Measurements from ENCODE around the gene SARNP.
A peak's percentile ranks its signal among the peaks of the same experiment; 100 is the strongest.
"Not testable (repeated sequence)": the region's sequence is repeated elsewhere in the genome, so short reads cannot be mapped to it uniquely, and the experiment has no call there.

Gene SARNP

DNA sequence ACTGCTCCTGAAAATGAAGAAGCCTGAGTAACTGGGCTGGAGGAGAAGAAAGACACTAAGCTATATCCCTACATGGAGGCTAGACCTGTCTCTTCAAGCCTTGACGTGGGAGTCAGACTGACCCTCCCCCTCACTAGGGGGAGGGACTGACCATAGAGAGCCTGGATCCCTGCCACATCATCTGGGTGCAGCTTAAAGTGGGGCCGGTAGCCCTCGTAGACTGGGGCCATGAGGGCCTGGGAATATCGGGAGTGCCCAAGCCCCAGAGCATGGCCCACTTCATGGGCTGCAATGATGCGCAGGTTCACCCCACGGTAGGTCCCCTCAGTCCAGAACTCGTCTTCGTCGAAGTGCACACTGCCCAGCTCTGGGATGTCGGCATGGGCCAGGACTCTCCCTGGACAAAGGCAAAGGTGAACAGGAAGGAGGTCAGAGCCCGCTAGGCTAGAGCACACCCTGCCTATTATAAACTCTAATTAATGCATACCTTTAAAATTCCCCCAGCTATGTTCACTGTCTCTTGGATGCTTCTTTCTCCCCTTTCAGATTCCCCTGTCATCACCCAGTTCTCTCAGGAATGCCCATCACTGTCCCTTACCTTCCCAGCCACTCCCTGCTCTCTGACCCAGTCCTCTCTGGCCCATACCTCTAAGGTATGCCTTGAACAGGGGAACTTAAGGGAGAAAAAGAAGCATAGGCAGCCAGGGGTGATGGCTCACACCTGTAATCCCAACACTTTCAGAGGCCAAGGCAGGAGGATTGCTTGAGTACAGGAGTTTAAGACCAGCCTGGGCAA lies 22.0 kb upstream of the SARNP start:
- TF ChIP-seq CTCF (conservative IDR thresholded peaks at IDR 0.05; ENCODE audit: low read depth): no peak
- H3K27ac ChIP-seq: no peak overlapping the region
- ChIA-PET POLR2A (ENCODE audit: low non-redundant PET) (no interaction called here), CTCF (no interaction called here)
- DNase-seq (ENCODE audit: low spot score): no peak

DNA sequence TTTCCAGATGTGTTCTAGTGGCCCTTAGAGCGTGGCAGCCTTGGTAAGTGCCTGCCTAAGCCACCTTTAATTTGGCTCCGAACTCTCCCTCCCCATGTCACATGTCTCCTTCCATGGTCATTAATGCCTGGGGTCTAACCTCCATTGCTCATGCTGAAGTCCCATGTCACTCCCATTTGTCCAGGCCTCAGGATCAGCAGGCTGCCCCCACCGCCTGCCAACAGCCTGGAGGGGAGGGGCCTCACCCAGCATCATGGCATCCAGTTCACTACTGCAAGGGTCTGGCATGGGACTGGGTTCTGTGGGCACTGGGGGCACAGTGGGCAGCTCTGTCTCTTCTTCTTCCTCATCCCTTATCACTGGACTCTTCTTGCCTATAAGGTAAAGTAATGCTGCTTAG lies 20.8 kb upstream of the SARNP start:
- ChIA-PET POLR2A (ENCODE audit: low non-redundant PET) (interaction anchor here (0.7 kb wide), 1 partner anchor 461 kb away, joined by 9 read pairs; no protein-coding TSS in a partner anchor), CTCF (no interaction called here)
- no peak overlapping the region for H3K27ac ChIP-seq
- TF ChIP-seq CTCF (conservative IDR thresholded peaks at IDR 0.05; ENCODE audit: low read depth): no peak
- DNase-seq (ENCODE audit: low spot score): no peak

GRCh38 chr12:55834400-55834799 lies 16.9 kb upstream of the SARNP start:
- POLR2A ChIA-PET (ENCODE audit: low non-redundant PET); CTCF ChIA-PET; DNase-seq (ENCODE audit: low spot score): not testable (repeated sequence)
- H3K27ac ChIP-seq: peak overlapping the region; percentile 28; the same call in 1 of the 2 replicates

GRCh38 chr12:55833056-55833455 lies 15.5 kb upstream of the SARNP start:
- ChIA-PET CTCF (interaction anchor here (1.1 kb wide), 1 partner anchor 93 kb away, joined by 6 read pairs; no protein-coding TSS in a partner anchor), POLR2A (ENCODE audit: low non-redundant PET) (no interaction called here)
- TF ChIP-seq CTCF (conservative IDR thresholded peaks at IDR 0.05; ENCODE audit: low read depth): no peak
- no peak for DNase-seq (ENCODE audit: low spot score)
- H3K27ac ChIP-seq: peak overlapping the region; percentile 30

DNA sequence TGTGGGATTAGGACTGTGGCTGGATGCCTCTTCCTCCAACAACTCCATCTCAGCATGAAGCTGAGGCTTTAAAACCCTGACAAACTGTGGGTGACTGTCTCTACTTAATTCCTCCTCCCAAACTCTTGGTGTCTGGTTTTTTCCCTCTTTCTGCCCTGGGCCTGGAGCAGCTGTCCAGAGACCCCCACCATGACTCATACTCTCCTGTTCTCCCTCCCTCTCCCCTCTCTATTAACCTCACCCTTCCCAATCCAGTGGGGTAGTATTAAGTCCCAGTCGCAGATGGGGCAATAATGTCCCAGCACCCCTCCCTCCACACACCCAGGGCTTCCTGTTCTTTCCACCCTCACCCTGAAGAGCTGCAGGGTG lies 13.9 kb upstream of the SARNP start:
- ChIA-PET CTCF (no interaction called here), POLR2A (ENCODE audit: low non-redundant PET) (no interaction called here)
- H3K27ac ChIP-seq: peak overlapping the region; percentile 96
- DNase-seq (ENCODE audit: low spot score): no peak
- no peak for TF ChIP-seq CTCF (conservative IDR thresholded peaks at IDR 0.05; ENCODE audit: low read depth)

DNA sequence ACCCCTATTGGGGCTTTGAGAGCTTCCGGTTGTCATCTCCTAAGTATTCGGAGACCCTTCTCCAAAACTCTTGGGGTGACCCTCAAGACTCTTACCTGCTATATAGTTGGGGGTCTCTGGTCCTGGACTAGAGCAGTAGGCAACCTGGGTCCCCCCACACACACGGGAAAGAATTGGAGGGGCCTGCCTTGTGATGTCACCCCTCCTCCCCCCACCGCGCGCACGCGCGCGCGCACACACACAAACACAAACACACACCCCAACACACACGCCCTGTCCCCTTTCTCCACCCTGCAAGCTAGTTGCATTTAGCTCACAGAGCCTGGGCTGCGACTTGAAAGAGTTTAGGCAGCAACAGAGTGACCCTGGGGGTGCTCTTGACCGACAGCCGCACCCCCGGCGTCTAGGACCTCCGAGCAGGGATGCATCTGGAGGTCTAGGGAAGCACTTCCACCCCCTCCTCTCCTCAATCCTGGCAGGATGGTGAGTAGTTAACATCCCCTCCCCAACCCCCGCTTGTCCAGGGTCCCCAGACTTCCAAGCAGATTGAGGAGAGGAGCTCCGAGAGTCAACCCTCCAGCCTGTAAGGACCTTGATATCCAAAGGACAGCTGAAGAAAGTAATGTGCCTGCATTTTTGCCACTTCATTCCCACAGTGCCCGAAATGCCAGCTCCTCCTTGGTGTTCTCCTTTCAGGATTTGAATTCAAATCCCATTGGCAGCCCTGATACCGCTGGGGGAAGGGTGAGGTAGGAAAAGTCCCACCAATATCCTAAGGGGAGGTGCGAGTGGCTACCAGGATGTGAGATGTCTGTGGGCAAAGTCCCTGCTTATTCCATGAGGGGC lies 13.3 kb upstream of the SARNP start:
- no peak for TF ChIP-seq CTCF (conservative IDR thresholded peaks at IDR 0.05; ENCODE audit: low read depth)
- CTCF ChIA-PET: interaction anchor here (1.0 kb wide), 1 partner anchor 95 kb away, joined by 4 read pairs; no protein-coding TSS in a partner anchor
- peak overlapping the region; percentile 96 for H3K27ac ChIP-seq
- DNase-seq (ENCODE audit: low spot score): peak; percentile 42
- POLR2A ChIA-PET (ENCODE audit: low non-redundant PET): interaction anchor here (1.8 kb wide), 1 partner anchor 95 kb away, joined by 20 read pairs; no protein-coding TSS in a partner anchor

Measured in RWPE1 (cell line).